ENCODE results near the gene NFAM1. TPM values are rescaled to one million over a fixed set of nuclear protein-coding genes. Genes with fewer than 3 reads are reported as not detected.

NFAM1 gene
- total RNA-seq, 1 experiment from 2014 or later, result 0.18 TPM

DNA sequence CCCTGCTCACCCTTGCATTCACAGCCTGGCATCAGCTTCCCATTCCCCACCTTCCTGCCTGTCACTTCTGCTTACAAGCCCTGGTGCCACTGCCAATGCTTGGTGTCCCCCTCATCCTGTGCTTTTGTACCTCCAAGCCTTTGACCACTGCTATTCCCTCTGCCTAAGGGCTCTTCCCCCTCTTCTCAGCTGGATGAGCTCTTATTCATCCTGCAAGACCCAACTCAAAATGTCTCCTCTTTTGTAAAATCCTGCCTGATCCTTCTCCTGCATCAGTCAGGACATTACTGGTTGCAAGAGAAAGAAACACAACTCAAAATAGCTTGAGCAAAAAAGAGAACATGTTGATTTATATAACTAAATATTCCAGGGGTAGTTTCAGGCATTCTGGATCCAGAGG lies 94.8 kb downstream of the NFAM1 start:
- Histone ChIP-seq H3K36me3 (no peaks in the 10 kb centered on the region), H3K27me3 (peaks cover 4% of the 10 kb centered on the region; the same call in 1 of the 2 replicates), H3K4me3 (no peak overlapping the region), H3K4me1 (peaks cover 12% of the 10 kb centered on the region), H3K9me3 (replicated peaks) (no peaks in the 10 kb centered on the region), H3K27ac (no peak overlapping the region)
- DNase-seq, result no peak

DNA sequence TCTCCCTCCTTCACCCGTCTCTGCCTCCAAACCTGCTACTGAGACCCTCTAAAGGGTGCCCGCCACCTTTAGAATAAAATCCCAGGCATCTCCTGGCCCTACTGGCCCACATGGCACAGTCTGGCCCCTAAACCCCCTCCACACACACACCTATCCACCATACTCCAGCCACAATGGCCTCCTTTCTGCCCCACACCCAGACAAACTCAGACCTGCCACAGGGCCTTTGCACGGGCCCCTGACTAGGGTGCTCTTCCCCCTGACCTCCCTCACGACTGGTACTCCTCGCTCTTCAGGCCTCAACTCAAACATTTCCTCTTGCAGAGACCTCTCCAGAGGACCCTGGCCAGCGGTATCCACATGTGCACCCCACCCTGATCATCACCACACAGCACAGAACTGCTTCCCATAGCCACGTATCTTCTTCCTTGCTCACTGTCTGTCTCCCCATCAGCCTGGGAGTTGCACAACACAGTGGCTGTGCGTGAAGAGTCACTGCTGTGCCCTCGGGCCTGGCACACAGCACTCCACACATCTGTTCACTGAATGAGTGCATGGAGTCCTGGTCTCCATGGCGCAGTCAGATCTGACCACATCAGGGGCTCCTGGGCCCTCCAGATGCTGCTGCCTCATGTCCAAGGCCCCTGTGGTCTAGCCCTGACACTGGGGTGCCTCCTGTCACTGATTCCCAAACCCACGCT lies 95.5 kb downstream of the NFAM1 start:
- Histone ChIP-seq H3K27me3 (0 out of 2 replicates have a peak, but pooled peaks cover 4% of the 10 kb centered on the region), H3K9me3 (replicated peaks) (no peaks in the 10 kb centered on the region), H3K27ac (no peak overlapping the region), H3K4me3 (no peak overlapping the region), H3K36me3 (no peaks in the 10 kb centered on the region), H3K4me1 (peaks cover 13% of the 10 kb centered on the region)
- no peak for DNase-seq

DNA sequence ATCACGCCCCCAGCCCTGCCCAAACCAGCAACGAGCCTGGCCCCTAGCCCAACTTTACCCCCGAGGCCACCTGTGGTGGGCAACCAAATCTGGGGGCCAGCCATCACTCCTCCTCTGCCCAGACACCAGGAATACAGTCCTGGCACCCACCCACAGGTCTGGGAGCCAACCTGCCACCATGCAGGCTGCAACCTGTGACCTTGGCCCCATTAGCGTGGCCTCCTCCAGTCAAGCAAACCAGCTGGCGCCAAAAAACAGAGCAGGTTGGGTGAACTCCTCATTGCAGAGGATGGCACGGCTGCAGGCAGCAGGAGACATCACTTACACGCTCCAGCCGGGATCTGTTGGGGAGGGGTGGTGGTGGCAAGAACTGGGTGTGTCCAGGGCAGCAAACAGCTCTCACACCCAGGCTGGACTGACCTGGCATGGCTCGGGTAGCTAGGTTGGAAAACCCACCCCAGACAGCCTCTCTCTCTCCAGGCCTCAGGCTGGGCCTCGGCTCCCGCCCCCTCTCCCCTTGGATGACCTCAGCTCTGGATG lies 96.3 kb downstream of the NFAM1 start:
- no peaks in the 10 kb centered on the region for H3K9me3 ChIP-seq (replicated peaks)
- H3K4me3 ChIP-seq, result no peak overlapping the region
- DNase-seq, result no peak
- no peaks in the 10 kb centered on the region for H3K36me3 ChIP-seq
- H3K27ac ChIP-seq, result no peak overlapping the region
- H3K27me3 ChIP-seq, result 0 out of 2 replicates have a peak, but pooled peaks cover under 1% of the 10 kb centered on the region
- H3K4me1 ChIP-seq, result peaks cover 20% of the 10 kb centered on the region

DNA sequence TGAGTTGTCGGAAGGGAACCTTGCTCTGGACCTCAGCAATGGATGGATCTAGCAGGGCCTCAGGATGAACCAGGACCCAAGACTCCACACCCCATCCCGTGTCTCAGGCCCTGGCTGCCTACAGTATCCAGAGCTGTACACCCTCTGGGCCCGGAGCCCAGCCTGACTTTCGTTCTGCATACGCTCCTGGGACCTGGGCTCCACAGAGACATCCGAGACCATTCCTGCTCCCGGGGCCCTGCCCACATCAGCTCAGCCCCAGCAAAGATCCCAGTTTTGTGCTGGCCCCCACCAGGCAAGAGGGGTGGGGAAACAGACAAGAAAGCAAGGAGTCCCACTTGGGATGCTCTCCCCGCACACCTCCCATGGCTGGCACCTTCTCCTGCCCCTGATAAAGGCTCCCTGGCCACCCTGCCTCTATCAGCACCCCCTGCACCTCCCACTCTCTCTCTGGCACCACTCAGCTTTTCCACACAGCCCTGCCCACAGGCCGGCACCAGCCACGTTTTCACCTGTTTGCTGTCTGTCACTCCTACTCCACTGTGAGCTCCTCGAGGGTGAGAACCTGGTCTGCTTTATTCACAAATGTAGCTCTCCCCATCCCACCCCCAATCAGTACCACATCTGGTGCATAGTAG lies 97.2 kb downstream of the NFAM1 start:
- H3K27ac ChIP-seq, result no peak overlapping the region
- DNase-seq, result peak; percentile 53 to 63
- H3K9me3 ChIP-seq (replicated peaks), result no peaks in the 10 kb centered on the region
- no peaks in the 10 kb centered on the region for H3K36me3 ChIP-seq
- no peaks in the 10 kb centered on the region for H3K27me3 ChIP-seq
- no peak overlapping the region for H3K4me3 ChIP-seq
- H3K4me1 ChIP-seq, result peaks cover 28% of the 10 kb centered on the region

DNA sequence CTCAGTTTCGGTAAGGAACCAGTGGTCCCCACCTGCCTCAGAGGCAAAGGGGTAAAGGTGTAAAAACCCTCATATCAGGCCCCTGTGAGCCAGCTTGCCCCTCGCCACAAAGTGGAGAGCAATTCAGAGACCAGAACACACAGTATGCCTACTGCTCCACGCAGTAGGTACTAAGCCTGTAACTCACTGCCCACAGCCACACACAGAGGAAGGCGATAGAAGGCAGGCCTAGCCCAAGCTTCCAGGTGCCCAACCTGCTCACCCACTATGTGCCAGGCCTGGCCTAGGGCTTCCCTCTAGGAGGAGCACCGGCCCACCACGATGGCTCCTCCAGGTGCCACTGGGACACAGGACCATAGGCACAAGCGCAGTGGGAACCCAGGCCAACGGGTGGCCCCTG lies 98.7 kb downstream of the NFAM1 start:
- no peaks in the 10 kb centered on the region for H3K27me3 ChIP-seq
- peaks cover 29% of the 10 kb centered on the region for H3K4me1 ChIP-seq
- no peaks in the 10 kb centered on the region for H3K9me3 ChIP-seq (replicated peaks)
- H3K36me3 ChIP-seq, result no peaks in the 10 kb centered on the region
- H3K27ac ChIP-seq, result no peak overlapping the region
- no peak for DNase-seq
- no peak overlapping the region for H3K4me3 ChIP-seq

DNA sequence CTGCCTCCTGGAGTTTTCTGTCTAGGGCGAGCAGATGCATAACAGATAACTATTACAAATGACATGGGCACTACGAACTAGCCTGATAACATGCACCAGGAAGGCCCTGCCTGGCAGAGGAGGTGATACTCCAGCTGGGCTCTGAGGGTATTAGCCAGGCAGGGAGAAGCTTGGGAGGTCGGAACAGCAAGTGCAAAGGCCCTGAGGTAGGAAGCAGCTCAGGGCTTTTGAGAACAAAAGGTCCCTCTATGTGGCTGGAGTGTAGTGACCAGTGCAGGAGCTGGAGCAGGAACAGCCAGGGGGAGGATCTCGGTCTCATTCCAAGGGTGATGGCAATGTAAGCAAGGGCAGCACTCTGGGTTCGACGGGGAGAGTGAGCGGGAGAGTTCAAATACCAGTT lies 100.1 kb downstream of the NFAM1 start:
- Histone ChIP-seq H3K9me3 (replicated peaks) (no peaks in the 10 kb centered on the region), H3K27ac (no peak overlapping the region), H3K4me3 (no peak overlapping the region), H3K36me3 (no peaks in the 10 kb centered on the region), H3K27me3 (no peaks in the 10 kb centered on the region), H3K4me1 (peaks cover 29% of the 10 kb centered on the region)
- no peak for DNase-seq

DNA sequence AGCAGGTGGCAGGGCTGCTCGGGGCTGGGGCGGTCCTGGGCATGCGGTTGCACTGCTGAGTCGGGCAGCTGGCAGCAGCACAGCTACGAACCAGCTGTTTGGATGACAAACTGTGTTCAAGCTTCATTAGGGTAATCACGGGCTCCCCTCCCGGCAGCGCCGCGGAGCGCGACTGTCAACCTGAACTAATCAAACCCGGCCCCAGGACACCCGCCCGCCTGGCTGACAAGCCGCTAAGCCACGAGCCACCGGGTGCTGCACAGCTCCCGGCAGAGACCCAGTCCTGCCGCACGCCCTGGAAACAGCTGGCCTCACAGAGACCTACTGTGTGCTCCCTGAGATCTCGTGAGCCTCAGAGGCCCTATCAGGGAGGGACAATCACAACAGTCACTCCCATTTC lies 101.2 kb downstream of the NFAM1 start:
- Histone ChIP-seq H3K4me3 (no peak overlapping the region), H3K4me1 (peaks cover 29% of the 10 kb centered on the region), H3K9me3 (replicated peaks) (no peaks in the 10 kb centered on the region), H3K27ac (no peak overlapping the region), H3K27me3 (no peaks in the 10 kb centered on the region), H3K36me3 (no peaks in the 10 kb centered on the region)
- DNase-seq, result peak; percentile 88

Other genes with a start within 250 kb of the NFAM1 start
- 34.6 and 36.5 TPM in 2 replicates for gene TCF20, start 161.8 kb downstream of the NFAM1 start, total RNA-seq (2014; rRNA removed; shearing (Covaris generic))
- 31.7 and 34.2 TPM in 2 replicates for gene RRP7A, start 87.4 kb upstream of the NFAM1 start, total RNA-seq (2014; rRNA removed; shearing (Covaris generic))
- gene SERHL2, start 121.6 kb upstream of the NFAM1 start, total RNA-seq (2014; rRNA removed; shearing (Covaris generic)), result 6.9 and 7.2 TPM in 2 replicates
- gene POLDIP3, start 182.5 kb upstream of the NFAM1 start, total RNA-seq (2014; rRNA removed; shearing (Covaris generic)), result 74.8 and 75.8 TPM in 2 replicates
- gene ATP5MGL, start 208.2 kb upstream of the NFAM1 start, total RNA-seq (2014; rRNA removed; shearing (Covaris generic)), result 0.51 and 1.2 TPM in 2 replicates
- gene CYB5R3, start 217.0 kb upstream of the NFAM1 start, total RNA-seq (2014; rRNA removed; shearing (Covaris generic)), result 71.1 and 73.9 TPM in 2 replicates